ENCODE data around the gene CDC37L1.

CDC37L1 gene

DNA sequence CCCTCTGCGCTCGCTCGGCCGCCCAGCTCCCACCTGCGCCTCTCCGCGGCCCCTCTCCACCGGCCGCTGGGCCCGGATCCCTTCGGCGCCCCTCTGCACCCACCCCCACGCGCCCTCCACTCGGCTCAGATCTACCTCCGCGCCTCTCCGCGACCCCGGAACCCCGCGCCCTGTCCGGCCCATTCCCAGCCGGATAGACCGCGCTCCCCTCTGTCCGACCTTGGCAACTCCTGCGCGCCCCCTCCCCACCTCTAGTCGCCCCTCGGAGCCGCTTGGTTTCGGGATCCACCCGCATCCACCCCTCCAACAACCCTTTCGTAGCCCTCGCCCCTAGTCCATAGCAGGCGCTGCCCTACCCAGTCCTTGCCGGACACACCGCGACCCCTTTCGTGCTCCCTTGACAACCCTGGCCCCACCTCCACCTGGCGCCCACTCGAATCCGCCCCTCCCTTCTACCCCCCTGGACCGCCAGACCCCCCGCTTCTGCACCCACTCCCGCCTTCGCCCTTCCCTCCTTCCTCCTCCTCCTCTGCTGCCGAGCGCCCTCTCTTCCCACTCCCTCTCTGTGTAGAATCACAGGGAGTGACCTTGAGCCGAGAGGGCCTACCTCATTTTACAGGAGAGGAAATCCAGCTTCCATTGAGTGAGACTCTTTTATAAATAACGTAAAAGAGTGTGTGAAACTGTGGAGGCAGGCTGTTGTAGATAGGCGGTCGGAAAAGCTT, 62.2 kb downstream of the CDC37L1 start:
- peak overlapping the region; percentile 73 for H3K4me3 ChIP-seq (ENCODE audit: insufficient read depth, low read length, poor library complexity, severe bottlenecking)

DNA sequence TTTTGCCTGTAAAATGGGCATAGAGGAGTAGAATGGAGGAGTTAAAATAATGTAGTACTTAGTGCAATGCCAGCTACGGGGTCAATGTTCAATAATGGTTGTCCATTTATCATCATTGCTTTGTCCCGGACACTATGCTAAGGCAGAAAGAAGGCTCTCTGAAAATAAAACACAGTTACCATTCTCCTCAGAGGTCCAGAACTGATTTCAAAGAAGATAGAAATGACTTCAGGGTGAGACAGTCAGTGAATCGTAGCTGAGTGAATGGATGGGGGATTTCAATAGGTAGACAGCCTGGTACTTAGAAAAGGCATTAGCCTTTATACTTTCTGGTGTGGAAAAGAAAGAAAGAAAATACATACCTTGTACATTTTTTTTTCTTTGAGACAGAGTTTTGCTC, 62.9 kb downstream of the CDC37L1 start:
- Histone ChIP-seq H3K4me2 (ENCODE audit: low read depth, low read length, poor library complexity, severe bottlenecking) (peak overlapping the region; percentile 76), H4K20me1 (ENCODE audit: low read depth, low read length) (0 out of 2 replicates have a peak, but pooled peaks cover 4% of the 10 kb centered on the region), H3K9me3 (ENCODE audit: insufficient read depth, low read length) (no peaks in the 10 kb centered on the region), H3K9me2 (replicated peaks; ENCODE audit: insufficient read depth, low read length) (no peaks in the 10 kb centered on the region), H3K79me2 (ENCODE audit: insufficient read depth, low read length) (peaks cover 36% of the 10 kb centered on the region), H3K9ac (ENCODE audit: low read length) (peak overlapping the region; percentile 97; the same call in 1 of the 2 replicates), H2AFZ (ENCODE audit: low read depth, low read length, severe bottlenecking) (no peak overlapping the region), H3K27ac (ENCODE audit: low read depth, low read length) (no peak overlapping the region), H3F3A (ENCODE audit: insufficient read depth) (peaks cover 14% of the 10 kb centered on the region), H3K36me3 (ENCODE audit: low read length) (no peaks in the 10 kb centered on the region), H3K27me3 (ENCODE audit: low read length) (no peaks in the 10 kb centered on the region), H3K4me3 (ENCODE audit: insufficient read depth, low read length, poor library complexity, severe bottlenecking) (peak overlapping the region; percentile 73)
- TF ChIP-seq, protein P1, sequence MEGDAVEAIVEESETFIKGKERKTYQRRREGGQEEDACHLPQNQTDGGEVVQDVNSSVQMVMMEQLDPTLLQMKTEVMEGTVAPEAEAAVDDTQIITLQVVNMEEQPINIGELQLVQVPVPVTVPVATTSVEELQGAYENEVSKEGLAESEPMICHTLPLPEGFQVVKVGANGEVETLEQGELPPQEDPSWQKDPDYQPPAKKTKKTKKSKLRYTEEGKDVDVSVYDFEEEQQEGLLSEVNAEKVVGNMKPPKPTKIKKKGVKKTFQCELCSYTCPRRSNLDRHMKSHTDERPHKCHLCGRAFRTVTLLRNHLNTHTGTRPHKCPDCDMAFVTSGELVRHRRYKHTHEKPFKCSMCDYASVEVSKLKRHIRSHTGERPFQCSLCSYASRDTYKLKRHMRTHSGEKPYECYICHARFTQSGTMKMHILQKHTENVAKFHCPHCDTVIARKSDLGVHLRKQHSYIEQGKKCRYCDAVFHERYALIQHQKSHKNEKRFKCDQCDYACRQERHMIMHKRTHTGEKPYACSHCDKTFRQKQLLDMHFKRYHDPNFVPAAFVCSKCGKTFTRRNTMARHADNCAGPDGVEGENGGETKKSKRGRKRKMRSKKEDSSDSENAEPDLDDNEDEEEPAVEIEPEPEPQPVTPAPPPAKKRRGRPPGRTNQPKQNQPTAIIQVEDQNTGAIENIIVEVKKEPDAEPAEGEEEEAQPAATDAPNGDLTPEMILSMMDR (IDR thresholded peaks at IDR 0.05; ENCODE audit: insufficient read depth, low read length, poor library complexity, severe bottlenecking), result no peak
- no peak for TF ChIP-seq EZH2phosphoT487 (conservative IDR thresholded peaks at IDR 0.05; ENCODE audit: low read length)

More for the DNA sequence above, 62.2 kb downstream of the CDC37L1 start:
- Histone ChIP-seq H3K9ac (ENCODE audit: low read length) (peak overlapping the region; percentile 97), H3K36me3 (ENCODE audit: low read length) (no peaks in the 10 kb centered on the region), H3K4me2 (ENCODE audit: low read depth, low read length, poor library complexity, severe bottlenecking) (peak overlapping the region; percentile 76), H2AFZ (ENCODE audit: low read depth, low read length, severe bottlenecking) (peak overlapping the region; percentile 96), H3K9me3 (ENCODE audit: insufficient read depth, low read length) (no peaks in the 10 kb centered on the region), H3F3A (ENCODE audit: insufficient read depth) (peaks cover 14% of the 10 kb centered on the region), H3K27ac (ENCODE audit: low read depth, low read length) (no peak overlapping the region), H3K9me2 (replicated peaks; ENCODE audit: insufficient read depth, low read length) (no peaks in the 10 kb centered on the region), H4K20me1 (ENCODE audit: low read depth, low read length) (0 out of 2 replicates have a peak, but pooled peaks cover 4% of the 10 kb centered on the region), H3K27me3 (ENCODE audit: low read length) (no peaks in the 10 kb centered on the region), H3K79me2 (ENCODE audit: insufficient read depth, low read length) (peaks cover 43% of the 10 kb centered on the region)
- TF ChIP-seq, protein P1 (IDR thresholded peaks at IDR 0.05; ENCODE audit: insufficient read depth, low read length, poor library complexity, severe bottlenecking), result no peak
- no peak for TF ChIP-seq EZH2phosphoT487 (conservative IDR thresholded peaks at IDR 0.05; ENCODE audit: low read length)

DNA sequence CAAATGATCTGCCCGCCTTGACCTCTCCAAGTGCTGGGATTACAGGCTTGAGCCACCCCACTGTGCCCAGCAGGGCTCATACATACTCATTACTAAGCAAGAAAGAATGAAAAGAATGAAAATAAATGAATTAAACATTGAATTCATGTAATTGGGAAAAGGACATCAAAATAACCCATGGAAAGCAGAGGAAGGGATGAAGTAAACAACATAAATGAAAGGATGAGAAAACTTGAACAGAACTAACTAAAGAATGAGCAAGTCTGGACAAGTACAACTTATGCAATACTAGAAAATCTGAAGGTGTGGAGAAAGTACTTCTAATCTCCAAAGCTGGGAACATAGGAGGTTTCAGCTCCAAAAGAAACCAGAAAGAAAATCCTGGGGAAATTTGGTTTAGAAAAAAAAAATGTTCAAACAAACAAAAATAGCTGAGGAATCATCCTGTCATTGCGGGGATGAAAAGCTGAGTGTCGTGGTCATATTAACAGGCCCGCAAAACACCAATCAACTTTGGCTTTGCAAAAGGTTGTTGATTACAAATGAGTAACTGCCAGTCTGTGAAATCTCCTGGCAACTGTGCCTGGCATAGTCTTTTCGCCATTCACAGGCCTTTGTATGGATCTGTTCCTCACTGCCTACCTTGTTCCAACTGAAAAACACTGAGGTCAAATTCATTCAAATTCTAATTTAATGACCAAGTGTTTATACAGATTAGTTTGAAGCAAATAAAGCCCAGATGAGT, 63.9 kb downstream of the CDC37L1 start:
- Histone ChIP-seq H3K27me3 (ENCODE audit: low read length) (no peaks in the 10 kb centered on the region), H3K27ac (ENCODE audit: low read depth, low read length) (no peak overlapping the region), H3K36me3 (ENCODE audit: low read length) (no peaks in the 10 kb centered on the region), H3K4me2 (ENCODE audit: low read depth, low read length, poor library complexity, severe bottlenecking) (no peak overlapping the region), H3K4me3 (ENCODE audit: insufficient read depth, low read length, poor library complexity, severe bottlenecking) (no peak overlapping the region), H3K9ac (ENCODE audit: low read length) (no peak overlapping the region), H3F3A (ENCODE audit: insufficient read depth) (peaks cover 14% of the 10 kb centered on the region), H4K20me1 (ENCODE audit: low read depth, low read length) (no peaks in the 10 kb centered on the region), H3K9me3 (ENCODE audit: insufficient read depth, low read length) (no peaks in the 10 kb centered on the region), H2AFZ (ENCODE audit: low read depth, low read length, severe bottlenecking) (no peak overlapping the region), H3K9me2 (replicated peaks; ENCODE audit: insufficient read depth, low read length) (no peaks in the 10 kb centered on the region), H3K79me2 (ENCODE audit: insufficient read depth, low read length) (peaks cover 26% of the 10 kb centered on the region)
- TF ChIP-seq, protein P1 (IDR thresholded peaks at IDR 0.05; ENCODE audit: insufficient read depth, low read length, poor library complexity, severe bottlenecking), result no peak
- no peak for TF ChIP-seq EZH2phosphoT487 (conservative IDR thresholded peaks at IDR 0.05; ENCODE audit: low read length)
